Cortex of kidney (tissue), 1 donor: Measurements from ENCODE around the gene CXCL12.

Experiments used
- DNase-seq: peaks from one replicate; lab custom pipeline; 2025; lab: John Stamatoyannopoulos, UW

CXCL12 gene

GRCh38 chr10:44385026-44385695, at the start of gene CXCL12:
Gene CXCL12 (minus strand): TSS chr10:44385097. CDS start chr10:44385005, 92 bp downstream.
- no peak for DNase-seq

GRCh38 chr10:44427479-44427878, 42.6 kb upstream of the CXCL12 start:
- DNase-seq: no peak

GRCh38 chr10:44427037-44427436, 42.1 kb upstream of the CXCL12 start:
- no peak for DNase-seq

- DNase-seq: no peak
These were observed 41.5 kb upstream of the CXCL12 start for GRCh38 chr10:44426247-44427034.

GRCh38 chr10:44425466-44425865, 40.6 kb upstream of the CXCL12 start:
- DNase-seq: no peak

GRCh38 chr10:44424957-44425356, 40.1 kb upstream of the CXCL12 start:
- no peak for DNase-seq

- DNase-seq: no peak
These were observed 39.4 kb upstream of the CXCL12 start for GRCh38 chr10:44424298-44424697.

- DNase-seq: no peak
These were observed 37.7 kb upstream of the CXCL12 start for GRCh38 chr10:44422570-44423101.

GRCh38 chr10:44422153-44422552, 37.3 kb upstream of the CXCL12 start:
- DNase-seq: no peak

GRCh38 chr10:44419790-44420549, 35.1 kb upstream of the CXCL12 start:
- no peak for DNase-seq

GRCh38 chr10:44418637-44419036, 33.7 kb upstream of the CXCL12 start:
- no peak for DNase-seq

GRCh38 chr10:44417761-44418160, 32.9 kb upstream of the CXCL12 start:
- no peak for DNase-seq

GRCh38 chr10:44416936-44417335, 32.0 kb upstream of the CXCL12 start:
- no peak for DNase-seq

GRCh38 chr10:44416021-44416771, 31.3 kb upstream of the CXCL12 start:
- DNase-seq: no peak

GRCh38 chr10:44415121-44415520, 30.2 kb upstream of the CXCL12 start:
- no peak for DNase-seq

GRCh38 chr10:44413416-44413815, 28.5 kb upstream of the CXCL12 start:
- no peak for DNase-seq

GRCh38 chr10:44411251-44411650, 26.4 kb upstream of the CXCL12 start:
- DNase-seq: no peak

- no peak for DNase-seq
These were observed 20.0 kb upstream of the CXCL12 start for GRCh38 chr10:44404741-44405437.

- no peak for DNase-seq
These were observed 17.7 kb upstream of the CXCL12 start for GRCh38 chr10:44402465-44403195.

GRCh38 chr10:44400541-44400940, 15.6 kb upstream of the CXCL12 start:
- no peak for DNase-seq
